Prostate gland (tissue), 2 donors: ENCODE results near the gene TFF3. TPM values are rescaled to one million over a fixed set of nuclear protein-coding genes. Genes with fewer than 3 reads are reported as not detected.

Experiments used
- DNase-seq: peaks from one replicate; pipeline ENCODE4 v3.0.0-alpha.2; 2019; ENCODE audit warnings: low spot score
- H3K27ac ChIP-seq, 2 donors: fragments of 200-600 bp; sonication (generic); 2 replicates each; pipeline ENCODE4 v1.5.1; 2017 to 2019
- H3K27me3 ChIP-seq: fragments of 200-600 bp; sonication (generic); replicated peaks from 2 replicates; pipeline ENCODE4 v1.5.1; 2019; ENCODE audit not compliant: insufficient read depth
- H3K36me3 ChIP-seq, 2 donors: fragments of 200-600 bp; sonication (generic); 1 replicate in 1 of 2; 2 replicates in 1 of 2; pipeline versions ENCODE4 v1.5.1 to v1.8.1; 2017 to 2019
- H3K4me1 ChIP-seq: fragments of 200-600 bp; sonication (generic); replicated peaks from 2 replicates; pipeline ENCODE4 v1.5.1; 2019
- H3K4me3 ChIP-seq, 2 donors: fragments of 200-600 bp; sonication (generic); 2 replicates each; pipeline ENCODE4 v1.5.1; 2017 to 2019
- H3K9me3 ChIP-seq: fragments of 200-600 bp; sonication (generic); 2 replicates; pipeline ENCODE4 v1.5.1; 2017
- POLR2A ChIP-seq: fragments of 450-650 bp; IDR thresholded peaks from one replicate; pipeline ENCODE4 v1.6.1; 2016; ENCODE audit warnings: antibody characterized with exemption, mild to moderate bottlenecking
- POLR2AphosphoS5 ChIP-seq: sonication (generic); formaldehyde crosslinking; IDR thresholded peaks from one replicate; pipeline ENCODE4 v1.6.1; 2017; ENCODE audit warnings: antibody characterized with exemption
- WGBS: methylation state at CpG from one replicate; pipeline ENCODE4 v1.1.5; 2018; 5-methylcytosine and 5-hydroxymethylcytosine counted together
- intact Hi-C: fragments of 100-400 bp; cut with DNase I; formaldehyde crosslinking; loops from one replicate; pipeline ENCODE4 v1.14.2; 2022
- total RNA-seq, 2 donors: library from RNA; depleted of rRNA; stranded (reverse); fragments of >200 nt; gene quantifications; one replicate each; pipeline ENCODE4 v1.1.0, GENCODE V29; 2016
- TF ChIP-seq, protein P1 (sequence below), 4 experiments: fragments of 200-600 bp in 2 of 4; fragments of 450-650 bp in 2 of 4; sonication (generic) in 2 of 4; IDR thresholded peaks; 1 replicate in 3 of 4; 2 replicates in 1 of 4; pipeline ENCODE4 v1.5.1; 2016 to 2019; ENCODE audit warnings: antibody characterized with exemption in 4 of 4, mild to moderate bottlenecking in 2 of 4, moderate library complexity in 2 of 4

The TFF3 gene
- total RNA-seq, 2 donors from 2014 or later: 30.6 to 49.8 TPM

GRCh38 chr21:42272984-42273600, 42.1 kb downstream of the TFF3 start:
- TF ChIP-seq POLR2A (no peak), POLR2AphosphoS5 (no peak)
- TF ChIP-seq, protein P1, sequence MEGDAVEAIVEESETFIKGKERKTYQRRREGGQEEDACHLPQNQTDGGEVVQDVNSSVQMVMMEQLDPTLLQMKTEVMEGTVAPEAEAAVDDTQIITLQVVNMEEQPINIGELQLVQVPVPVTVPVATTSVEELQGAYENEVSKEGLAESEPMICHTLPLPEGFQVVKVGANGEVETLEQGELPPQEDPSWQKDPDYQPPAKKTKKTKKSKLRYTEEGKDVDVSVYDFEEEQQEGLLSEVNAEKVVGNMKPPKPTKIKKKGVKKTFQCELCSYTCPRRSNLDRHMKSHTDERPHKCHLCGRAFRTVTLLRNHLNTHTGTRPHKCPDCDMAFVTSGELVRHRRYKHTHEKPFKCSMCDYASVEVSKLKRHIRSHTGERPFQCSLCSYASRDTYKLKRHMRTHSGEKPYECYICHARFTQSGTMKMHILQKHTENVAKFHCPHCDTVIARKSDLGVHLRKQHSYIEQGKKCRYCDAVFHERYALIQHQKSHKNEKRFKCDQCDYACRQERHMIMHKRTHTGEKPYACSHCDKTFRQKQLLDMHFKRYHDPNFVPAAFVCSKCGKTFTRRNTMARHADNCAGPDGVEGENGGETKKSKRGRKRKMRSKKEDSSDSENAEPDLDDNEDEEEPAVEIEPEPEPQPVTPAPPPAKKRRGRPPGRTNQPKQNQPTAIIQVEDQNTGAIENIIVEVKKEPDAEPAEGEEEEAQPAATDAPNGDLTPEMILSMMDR (IDR thresholded peaks at IDR 0.05): no peak
- Histone ChIP-seq H3K27me3 (no peaks in the 10 kb centered on the region), H3K27ac (no peak overlapping the region), H3K4me1 (no peaks in the 10 kb centered on the region), H3K4me3 (no peak overlapping the region), H3K36me3 (no peaks in the 10 kb centered on the region), H3K9me3 (no peaks in the 10 kb centered on the region)
- intact Hi-C loops: no loop called here
- no peak for DNase-seq
- WGBS: 87% methylated on average over 29 of the region's 29 CpGs

DNA sequence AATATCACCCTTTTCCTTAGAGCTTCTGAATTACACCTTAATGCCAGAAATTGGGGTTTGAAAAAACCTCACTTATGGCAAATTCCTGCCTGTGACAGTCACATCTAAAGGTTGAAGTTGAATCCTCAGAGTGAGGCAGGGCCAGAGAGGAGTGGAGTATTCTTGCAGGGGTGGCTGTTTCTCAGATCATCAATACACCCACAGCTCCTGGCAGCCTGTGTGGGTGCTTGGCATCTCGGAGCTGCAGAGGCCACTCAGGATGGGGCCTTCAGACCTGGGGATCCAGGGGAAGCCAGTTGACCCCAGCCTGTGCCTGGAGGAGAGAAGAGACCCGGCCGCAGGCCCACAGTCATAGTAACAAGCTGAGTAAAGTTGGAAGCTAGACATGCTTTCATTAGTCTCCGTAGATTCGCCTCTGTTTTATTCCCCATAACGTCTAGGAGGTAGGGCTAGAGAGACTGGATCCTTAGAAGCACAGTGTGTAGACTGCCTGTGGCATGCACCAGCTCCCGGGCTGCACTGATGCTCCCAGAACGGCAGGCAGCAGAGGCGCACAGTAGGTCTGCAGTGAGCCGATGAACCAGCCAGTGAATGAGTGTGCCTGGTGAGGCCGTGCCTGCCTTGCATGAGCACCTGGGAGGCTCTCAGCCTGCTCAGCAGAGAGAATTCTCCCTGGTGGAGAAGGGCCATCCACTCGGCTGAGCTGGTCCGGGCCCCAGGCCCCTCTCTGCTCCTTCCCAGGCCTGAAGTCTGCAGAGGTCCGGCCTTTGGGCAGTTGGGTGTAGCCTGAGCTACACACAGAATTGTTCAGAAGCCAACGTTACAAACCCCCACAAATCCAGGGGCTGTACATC, 42.9 kb downstream of the TFF3 start:
- no peak overlapping the region for H3K27ac ChIP-seq
- TF ChIP-seq, protein P1 (IDR thresholded peaks at IDR 0.05): no peak
- TF ChIP-seq POLR2A: no peak
- no peak for TF ChIP-seq POLR2AphosphoS5
- H3K27me3 ChIP-seq: no peaks in the 10 kb centered on the region
- DNase-seq: no peak
- no peaks in the 10 kb centered on the region for H3K36me3 ChIP-seq
- 89% methylated on average over 15 of the region's 15 CpGs for WGBS
- no peaks in the 10 kb centered on the region for H3K9me3 ChIP-seq
- intact Hi-C loops: no loop called here
- H3K4me1 ChIP-seq: no peaks in the 10 kb centered on the region
- no peak overlapping the region for H3K4me3 ChIP-seq

DNA sequence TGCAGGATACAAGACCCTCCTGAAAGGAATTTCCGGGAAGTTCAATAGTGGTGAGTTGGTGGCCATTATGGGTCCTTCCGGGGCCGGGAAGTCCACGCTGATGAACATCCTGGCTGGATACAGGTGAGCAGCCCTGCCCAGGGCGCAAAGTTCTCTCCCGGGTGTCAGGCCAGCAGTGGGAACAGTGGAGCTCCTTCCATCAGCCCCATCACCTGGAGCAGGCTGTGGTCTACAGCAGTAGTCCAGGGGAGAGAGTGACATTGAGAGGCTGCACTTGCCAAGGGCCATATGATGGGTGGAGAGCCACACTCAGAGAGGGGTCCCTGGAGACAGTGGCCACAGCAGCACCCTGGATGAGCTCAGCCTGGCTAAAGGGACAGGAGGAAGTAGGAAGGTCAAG, 44.1 kb downstream of the TFF3 start:
- Histone ChIP-seq H3K9me3 (no peaks in the 10 kb centered on the region), H3K4me1 (no peaks in the 10 kb centered on the region), H3K36me3 (no peaks in the 10 kb centered on the region), H3K4me3 (no peak overlapping the region), H3K27ac (no peak overlapping the region), H3K27me3 (no peaks in the 10 kb centered on the region)
- intact Hi-C loops: no loop called here
- 97% methylated on average over 6 of the region's 6 CpGs for WGBS
- TF ChIP-seq POLR2A: no peak
- no peak for TF ChIP-seq POLR2AphosphoS5
- TF ChIP-seq, protein P1 (IDR thresholded peaks at IDR 0.05): no peak
- DNase-seq: no peak

- intact Hi-C loops: no loop called here
- DNase-seq: no peak
- Histone ChIP-seq H3K27me3 (no peaks in the 10 kb centered on the region), H3K9me3 (no peaks in the 10 kb centered on the region), H3K36me3 (no peaks in the 10 kb centered on the region), H3K4me1 (no peaks in the 10 kb centered on the region), H3K27ac (no peak overlapping the region), H3K4me3 (no peak overlapping the region)
- 82% methylated on average over 10 of the region's 10 CpGs for WGBS
- TF ChIP-seq, protein P1 (IDR thresholded peaks at IDR 0.05): no peak
- TF ChIP-seq POLR2AphosphoS5: no peak
- TF ChIP-seq POLR2A: no peak
Measured at GRCh38 chr21:42269386-42269785, 45.8 kb downstream of the TFF3 start.
